ENCODE results near the gene DLD. TPM values are rescaled to one million over a fixed set of nuclear protein-coding genes. Genes with fewer than 3 reads are reported as not detected.

The DLD gene
- total and polyA plus RNA-seq, 9 of the 15 experiments (the other 6 are each of a cell fraction or from before 2014, with no cell fraction given) = 130 to 639 (median 247) TPM

DNA sequence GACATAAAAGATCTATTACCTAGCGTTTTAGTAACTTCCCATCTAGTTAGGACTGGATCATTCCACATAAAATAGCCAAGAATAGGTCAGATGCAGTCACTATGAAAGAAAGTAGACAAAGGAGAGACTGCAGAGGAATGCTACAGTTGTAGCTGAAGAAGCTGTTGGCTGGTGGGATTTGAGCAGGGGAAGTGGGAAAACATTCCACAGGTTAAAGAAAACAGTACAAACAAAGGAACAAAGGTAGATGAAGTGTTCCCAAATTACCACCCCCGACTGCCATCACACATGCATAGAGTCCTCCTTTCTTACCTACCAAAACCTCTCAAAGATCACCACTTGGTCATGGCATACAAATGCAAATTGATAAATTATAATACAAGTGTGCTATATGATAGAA lies 41.8 kb downstream of the DLD start:
- no peak overlapping the region for H3K27ac ChIP-seq (ENCODE audit: extremely low read depth, low read depth, low read length)
- POLR2A ChIA-PET = interaction anchor here (0.7 to 3.7 kb wide), 5 partner anchors 10 to 597 kb away, joined by 3 to 14 read pairs (median 4); no protein-coding TSS in a partner anchor
- BruUV-seq (replicated peaks) = no TSS peak
- FAIRE-seq (no peak), DNase-seq (ENCODE audit: extremely low read depth in 1 of 4, low spot score in 3 of 4) (no peak), ATAC-seq (no peak)
- intact Hi-C loops (cut with micrococcal nuclease) (no loop called here), in situ Hi-C loops (cut with MboI) (no loop called here)
- H3K36me3 ChIP-seq (ENCODE audit: control insufficient read depth, insufficient read depth, low read length) = peaks cover 74% of the 10 kb centered on the region; the same call in 2 of the 3 replicates
- H2AFZ ChIP-seq (ENCODE audit: low read depth, low read length) = no peak overlapping the region
- no peaks in the 10 kb centered on the region for H3K9me1 ChIP-seq (ENCODE audit: control insufficient read depth, insufficient read depth, low read length)
- H3K4me3 ChIP-seq = no peak overlapping the region
- no peak for TF ChIP-seq CBFB (CRISPR knock-in tag; IDR thresholded peaks at IDR 0.05)
- no peak for TF ChIP-seq ADNP (tag; IDR thresholded peaks at IDR 0.05)
- no peak for TF ChIP-seq FOXM1 (IDR thresholded peaks at IDR 0.05; ENCODE audit: low read depth)
- no peak for TF ChIP-seq FOXM1 (CRISPR knock-in tag; IDR thresholded peaks at IDR 0.05; ENCODE audit: low read depth)
- TF ChIP-seq PML (IDR thresholded peaks at IDR 0.05; ENCODE audit: low read length) = peak; percentile 41; the same call in 1 of the 2 replicates
- TF ChIP-seq RFX5 (IDR thresholded peaks at IDR 0.05; ENCODE audit: low read depth, low read length) = no peak
- TF ChIP-seq POLR2B (IDR thresholded peaks at IDR 0.05; ENCODE audit: low read depth, partially characterized antibody) = peak; percentile 34
- TF ChIP-seq MYNN (IDR thresholded peaks at IDR 0.05) = 0 out of 2 replicates have a peak, but pooled peaks have one; percentile 26
- TF ChIP-seq MYNN (CRISPR knock-in tag; IDR thresholded peaks at IDR 0.05) = no peak
- no peak for TF ChIP-seq KLF1 (tag; IDR thresholded peaks at IDR 0.05)
- no peaks in the 10 kb centered on the region for H3K4me1 ChIP-seq (replicated peaks in 1 of 2; ENCODE audit: control insufficient read depth in 2 of 2, insufficient read depth in 2 of 2, low read length in 2 of 2)
- no peaks in the 10 kb centered on the region for H4K20me1 ChIP-seq (replicated peaks; ENCODE audit: control insufficient read depth, insufficient read depth, low read length)
- no peak overlapping the region for H3K4me2 ChIP-seq (ENCODE audit: insufficient read depth, low read length)
- WGBS (ENCODE audit: insufficient coverage, low coverage, missing lambda C conversion rate) = 63% methylated on average over 2 of the region's 2 CpGs
- H3K9ac ChIP-seq (ENCODE audit: insufficient read depth in 1 of 2, low read depth in 2 of 2, low read length in 2 of 2) = no peak overlapping the region
- CTCF ChIA-PET (ENCODE audit: low intra/inter-chr PET ratio) = no interaction called here
- H3K27me3 ChIP-seq (ENCODE audit: control insufficient read depth in 2 of 2, insufficient read depth in 2 of 2, low read length in 2 of 2) = no peaks in the 10 kb centered on the region
- H3K9me3 ChIP-seq (replicated peaks; ENCODE audit: control insufficient read depth, insufficient read depth, low read depth, low read length) = no peaks in the 10 kb centered on the region
- no peaks in the 10 kb centered on the region for H3K79me2 ChIP-seq (ENCODE audit: control insufficient read depth, insufficient read depth, low read length)
